NCI-H1694 treated with DMSO at 0.1 percent for 48 hours (cell line): Measurements from ENCODE around the gene TFPI2.
"Not testable (repeated sequence)": the region's sequence is repeated elsewhere in the genome, so short reads cannot be mapped to it uniquely, and the experiment has no call there.

Source experiments
- DNase-seq: peaks from one replicate; lab custom pipeline; 2025; lab: John Stamatoyannopoulos, UW

Gene TFPI2, protein sequence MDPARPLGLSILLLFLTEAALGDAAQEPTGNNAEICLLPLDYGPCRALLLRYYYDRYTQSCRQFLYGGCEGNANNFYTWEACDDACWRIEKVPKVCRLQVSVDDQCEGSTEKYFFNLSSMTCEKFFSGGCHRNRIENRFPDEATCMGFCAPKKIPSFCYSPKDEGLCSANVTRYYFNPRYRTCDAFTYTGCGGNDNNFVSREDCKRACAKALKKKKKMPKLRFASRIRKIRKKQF

GRCh38 chr7:93890464-93891068 lies at the start of gene TFPI2:
Gene TFPI2 (minus strand): TSS chr7:93890753. CDS start chr7:93890678, 75 bp downstream.
- DNase-seq = no peak

GRCh38 chr7:93938293-93938692 lies 47.7 kb upstream of the TFPI2 start:
- DNase-seq = no peak

DNA sequence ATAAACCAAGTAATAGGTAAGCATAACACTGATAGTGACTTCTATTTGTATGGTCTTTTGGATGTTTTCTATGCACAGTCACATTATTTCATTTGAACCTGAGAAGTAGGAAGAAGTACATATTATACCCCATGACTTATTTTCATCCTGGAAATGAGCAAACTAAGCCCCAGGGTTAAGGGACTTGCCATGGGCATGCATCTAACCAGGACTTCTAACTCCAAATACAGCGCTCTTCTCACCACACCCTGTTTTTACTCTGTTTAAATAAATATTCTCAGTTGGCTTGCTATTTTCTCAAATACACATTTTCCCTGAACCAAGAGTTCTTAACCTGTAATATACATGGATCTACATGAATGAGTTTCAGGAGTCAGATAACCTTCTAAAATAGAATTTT lies 47.3 kb upstream of the TFPI2 start:
- DNase-seq = no peak

DNA sequence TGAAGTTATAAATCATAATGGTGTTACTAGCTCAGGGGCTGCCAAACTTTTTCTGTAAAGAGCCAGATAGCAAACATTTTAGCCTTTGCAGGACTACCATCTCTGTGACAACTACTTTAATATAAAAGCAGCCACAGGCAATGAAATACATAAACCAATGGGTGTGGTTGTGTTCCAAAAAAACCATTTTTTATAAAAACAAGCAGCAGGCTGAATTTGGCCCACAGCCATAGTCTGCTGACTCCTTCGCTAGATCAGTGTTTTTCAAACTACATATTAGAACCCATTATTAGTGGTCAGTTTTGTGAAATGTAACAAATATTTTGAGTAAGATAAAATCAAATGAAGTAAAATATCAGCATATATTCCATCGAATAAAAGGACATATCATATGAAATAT lies 44.5 kb upstream of the TFPI2 start:
- DNase-seq = no peak

GRCh38 chr7:93933156-93933555 lies 42.6 kb upstream of the TFPI2 start:
- DNase-seq = no peak

DNA sequence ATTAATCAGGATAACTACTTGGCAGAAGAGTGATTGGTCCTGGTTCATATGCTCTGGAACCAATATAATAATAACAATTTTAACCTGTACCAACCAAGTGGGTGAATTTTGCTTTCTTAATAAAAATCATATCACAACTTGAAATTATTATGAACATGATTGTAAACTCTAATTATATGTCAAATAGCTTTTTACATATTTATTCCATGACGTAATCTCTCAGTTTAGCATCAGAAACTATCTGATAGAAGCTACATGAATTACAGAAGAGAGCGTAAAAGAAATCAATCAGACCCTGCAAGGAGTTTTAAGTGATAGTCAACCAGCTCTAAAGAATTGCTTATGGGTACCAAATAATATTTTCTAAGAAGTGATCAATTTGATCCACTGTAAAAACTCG lies 41.1 kb upstream of the TFPI2 start:
- no peak for DNase-seq

DNA sequence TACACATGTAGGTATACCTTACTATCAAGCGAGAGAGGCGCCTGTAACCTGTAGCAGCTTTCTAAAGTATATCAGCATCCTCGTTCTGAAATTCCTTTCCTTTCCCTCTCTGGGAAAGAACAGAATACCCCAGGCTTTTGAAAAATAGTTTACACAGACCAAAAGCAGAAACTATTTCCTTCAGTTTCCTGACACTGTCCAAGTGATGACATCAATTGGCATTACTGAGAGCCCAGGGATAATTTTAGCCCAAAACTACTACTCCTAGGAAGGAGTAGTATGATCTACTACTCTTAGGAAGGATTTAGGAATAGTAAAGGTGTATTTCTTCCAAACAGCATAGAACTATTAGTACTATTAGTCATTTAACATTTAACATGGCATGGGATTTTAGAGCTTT lies 37.0 kb upstream of the TFPI2 start:
- no peak for DNase-seq

- DNase-seq = no peak
Observed at GRCh38 chr7:93926800-93927199, 36.2 kb upstream of the TFPI2 start.

DNA sequence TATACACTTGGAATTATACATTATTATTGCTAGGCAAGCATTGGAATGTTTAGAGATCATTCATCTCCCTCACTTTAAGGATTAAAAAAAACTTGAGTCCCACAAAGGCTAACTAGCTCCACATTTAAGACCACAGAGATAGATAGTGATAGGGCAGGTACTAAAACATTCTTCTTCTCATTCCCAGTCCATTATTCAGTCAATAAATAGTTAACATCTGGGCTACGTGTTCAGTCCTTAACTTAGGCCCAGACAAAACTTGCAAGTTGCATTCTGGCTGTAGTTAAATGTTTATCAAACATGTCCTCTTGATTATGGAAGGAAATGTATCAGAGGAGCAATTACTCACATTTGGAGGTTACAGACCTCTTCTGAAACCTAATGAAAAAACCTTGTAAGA lies 33.4 kb upstream of the TFPI2 start:
- no peak for DNase-seq

DNA sequence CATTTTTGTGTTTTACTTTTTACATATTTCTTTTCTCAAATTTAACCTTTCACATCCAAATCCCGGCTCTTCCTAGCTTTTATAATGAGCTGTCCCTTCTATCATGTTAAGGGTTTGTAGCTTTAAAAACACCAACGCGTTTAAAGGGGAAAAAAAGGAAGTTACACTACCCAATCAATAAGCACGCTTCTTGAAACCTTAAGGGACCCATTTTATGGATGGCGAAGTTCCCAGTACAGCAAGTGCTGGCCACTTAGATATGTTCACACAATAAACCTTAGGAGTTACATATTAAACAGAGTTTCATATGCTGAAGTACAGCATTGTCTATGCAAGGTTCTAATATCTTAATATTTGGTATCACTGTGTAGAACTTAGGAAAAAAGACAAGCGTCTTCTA lies 32.7 kb upstream of the TFPI2 start:
- DNase-seq = no peak

DNA sequence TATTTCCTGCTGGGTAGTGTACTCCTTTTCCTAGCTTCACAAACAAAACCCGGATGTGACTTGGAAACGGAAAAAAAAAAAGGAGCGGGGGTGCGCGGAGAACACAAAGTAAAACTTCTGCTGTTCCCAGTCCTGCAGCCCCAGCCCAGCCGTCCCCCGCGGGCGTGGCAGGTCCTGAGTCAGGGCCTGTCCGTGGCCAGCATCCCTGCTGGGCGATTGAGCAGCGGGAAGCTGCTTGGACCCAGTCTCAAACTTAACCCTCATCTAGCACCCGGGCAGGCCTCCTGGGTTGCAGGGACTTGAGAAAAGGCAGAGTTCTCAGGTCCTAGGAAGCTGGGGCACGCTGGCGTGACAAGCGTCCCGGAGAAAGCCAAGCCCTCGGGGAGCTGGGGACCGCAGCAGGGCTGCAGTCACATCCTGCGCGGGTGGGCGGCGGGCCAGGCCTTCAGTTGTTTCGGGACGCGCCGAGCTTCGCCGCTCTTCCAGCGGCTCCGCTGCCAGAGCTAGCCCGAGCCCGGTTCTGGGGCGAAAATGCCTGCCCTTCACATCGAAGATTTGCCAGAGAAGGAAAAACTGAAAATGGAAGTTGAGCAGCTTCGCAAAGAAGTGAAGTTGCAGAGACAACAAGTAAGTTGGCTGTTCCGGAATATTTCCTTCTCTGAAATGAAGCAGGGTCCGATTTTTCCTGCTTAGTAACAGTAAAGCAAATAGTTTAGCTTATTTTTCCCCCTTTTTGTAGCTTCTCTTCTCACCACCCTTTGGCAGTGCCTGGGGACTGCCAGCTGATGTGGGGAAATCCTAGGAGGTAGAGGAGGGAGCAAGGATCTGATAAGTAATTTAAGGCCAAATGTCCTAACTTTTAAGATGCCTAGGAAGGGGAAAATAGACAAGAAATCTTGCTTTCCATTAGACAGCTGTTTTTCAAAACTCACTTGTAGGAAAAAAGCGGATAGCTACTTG lies 31.3 kb upstream of the TFPI2 start, which contains the start of gene GNG11:
Gene GNG11 (plus strand): TSS at position 129 of the 960 bp plus-strand sequence. CDS start 403 bp downstream, at position 532.
- no peak for DNase-seq

DNA sequence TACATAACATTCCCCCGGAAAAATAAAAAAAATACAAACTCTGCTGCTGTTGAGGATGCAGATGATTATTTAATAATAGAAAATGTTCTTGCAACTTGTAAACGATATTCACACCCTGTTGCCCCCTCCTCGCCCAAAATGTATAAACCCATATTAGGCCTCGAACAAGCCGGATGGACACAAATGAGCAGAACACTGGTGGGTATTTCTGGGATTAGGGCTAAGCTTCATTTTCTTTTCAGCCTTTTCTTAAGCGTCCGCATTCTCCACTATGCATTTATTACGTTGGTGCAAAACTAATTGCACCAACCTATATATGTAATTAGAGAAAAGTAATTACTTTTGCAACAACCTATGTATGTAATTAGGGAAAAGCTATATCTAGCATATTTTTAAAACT lies 30.6 kb upstream of the TFPI2 start:
- no peak for DNase-seq

- no peak for DNase-seq
Observed at GRCh38 chr7:93920496-93921182, 30.1 kb upstream of the TFPI2 start.

GRCh38 chr7:93916315-93916714 lies 25.8 kb upstream of the TFPI2 start:
- not testable (repeated sequence) for DNase-seq

- DNase-seq = not testable (repeated sequence)
Observed at GRCh38 chr7:93915888-93916287, 25.3 kb upstream of the TFPI2 start.

GRCh38 chr7:93915206-93915842 lies 24.8 kb upstream of the TFPI2 start:
- DNase-seq = not testable (repeated sequence)

GRCh38 chr7:93914581-93915066 lies 24.1 kb upstream of the TFPI2 start:
- DNase-seq = no peak

- DNase-seq = no peak
Observed at GRCh38 chr7:93913197-93913596, 22.6 kb upstream of the TFPI2 start.

- DNase-seq = not testable (repeated sequence)
Observed at GRCh38 chr7:93911661-93912060, 21.1 kb upstream of the TFPI2 start.

DNA sequence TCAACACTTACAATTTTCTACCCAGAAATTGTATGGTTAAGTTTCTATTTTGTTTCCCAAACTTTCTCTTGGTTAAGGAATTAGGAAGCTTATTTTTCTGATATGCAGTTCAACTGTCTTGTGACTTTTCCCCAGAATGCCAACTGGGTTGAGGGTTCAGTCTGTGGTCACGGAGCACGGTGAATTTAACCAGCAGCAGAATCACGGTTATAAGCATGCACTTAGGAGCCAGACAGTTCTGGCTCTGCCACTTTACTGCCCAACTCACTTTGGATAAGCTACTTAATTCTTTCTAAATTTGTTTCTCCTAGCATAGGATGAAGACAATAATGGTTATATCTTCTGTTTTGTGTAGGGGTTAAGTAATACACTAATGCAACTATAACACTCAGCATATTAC lies 20.7 kb upstream of the TFPI2 start:
- not testable (repeated sequence) for DNase-seq
